ENCODE results near the gene MSANTD3. TPM values are rescaled to one million over a fixed set of nuclear protein-coding genes. Genes with fewer than 3 reads are reported as not detected.

MSANTD3 gene
- total RNA-seq, 1 experiment from 2014 or later: 25.9 TPM

DNA sequence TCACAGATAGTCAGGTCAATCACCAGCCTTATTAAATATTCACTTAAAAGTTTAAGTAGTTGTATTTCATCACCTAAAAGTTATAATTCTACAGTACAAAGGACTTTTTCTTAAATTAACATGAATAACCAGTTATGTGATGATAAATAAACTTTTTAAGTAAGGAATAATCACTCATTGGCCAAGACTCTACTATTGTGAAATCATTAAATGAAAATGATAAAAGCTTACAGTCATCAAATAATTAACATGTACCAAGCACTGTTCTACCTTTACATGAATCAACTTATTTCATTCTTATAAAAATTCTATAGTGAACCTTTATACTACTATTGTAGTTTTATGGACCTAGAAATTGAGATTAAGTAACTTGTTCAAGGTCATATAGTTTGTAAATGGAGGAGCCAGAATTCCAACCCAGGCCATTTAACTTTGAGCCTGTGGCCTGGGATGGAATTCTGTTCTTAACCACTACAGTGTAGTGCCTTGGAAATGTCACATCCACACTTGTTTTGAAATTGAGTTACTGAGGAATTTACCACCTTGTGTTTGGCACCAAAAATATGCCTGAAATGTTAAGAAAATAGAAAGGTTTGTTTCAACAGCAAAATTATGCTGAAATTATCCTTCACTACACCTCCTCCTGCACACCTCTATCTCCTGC lies 32.8 kb upstream of the MSANTD3 start:
- Histone ChIP-seq H3K4me1 (no peaks in the 10 kb centered on the region), H3K9me3 (no peaks in the 10 kb centered on the region), H3K27me3 (replicated peaks; ENCODE audit: control insufficient read depth, insufficient read depth, low read length) (no peaks in the 10 kb centered on the region), H3K4me3 (ENCODE audit: low read depth, low read length) (no peak overlapping the region), H3K36me3 (ENCODE audit: control insufficient read depth, insufficient read depth, low read length) (no peaks in the 10 kb centered on the region)
- no peak overlapping the region for H3K4me3 Mint-ChIP-seq (ENCODE audit: unreplicated experiment)
- H3K36me3 Mint-ChIP-seq (ENCODE audit: insufficient read depth, unreplicated experiment): no peaks in the 10 kb centered on the region
- no peaks in the 10 kb centered on the region for H3K27me3 Mint-ChIP-seq (ENCODE audit: insufficient read depth, unreplicated experiment)
- no peaks in the 10 kb centered on the region for H3K4me1 Mint-ChIP-seq (ENCODE audit: low read depth, unreplicated experiment)
- no peak for DNase-seq
- intact Hi-C loops (cut with micrococcal nuclease; ENCODE audit: unreplicated experiment): no loop called here
- no peak overlapping the region for H3K27ac Mint-ChIP-seq (ENCODE audit: unreplicated experiment)
- TF ChIP-seq, protein P1, sequence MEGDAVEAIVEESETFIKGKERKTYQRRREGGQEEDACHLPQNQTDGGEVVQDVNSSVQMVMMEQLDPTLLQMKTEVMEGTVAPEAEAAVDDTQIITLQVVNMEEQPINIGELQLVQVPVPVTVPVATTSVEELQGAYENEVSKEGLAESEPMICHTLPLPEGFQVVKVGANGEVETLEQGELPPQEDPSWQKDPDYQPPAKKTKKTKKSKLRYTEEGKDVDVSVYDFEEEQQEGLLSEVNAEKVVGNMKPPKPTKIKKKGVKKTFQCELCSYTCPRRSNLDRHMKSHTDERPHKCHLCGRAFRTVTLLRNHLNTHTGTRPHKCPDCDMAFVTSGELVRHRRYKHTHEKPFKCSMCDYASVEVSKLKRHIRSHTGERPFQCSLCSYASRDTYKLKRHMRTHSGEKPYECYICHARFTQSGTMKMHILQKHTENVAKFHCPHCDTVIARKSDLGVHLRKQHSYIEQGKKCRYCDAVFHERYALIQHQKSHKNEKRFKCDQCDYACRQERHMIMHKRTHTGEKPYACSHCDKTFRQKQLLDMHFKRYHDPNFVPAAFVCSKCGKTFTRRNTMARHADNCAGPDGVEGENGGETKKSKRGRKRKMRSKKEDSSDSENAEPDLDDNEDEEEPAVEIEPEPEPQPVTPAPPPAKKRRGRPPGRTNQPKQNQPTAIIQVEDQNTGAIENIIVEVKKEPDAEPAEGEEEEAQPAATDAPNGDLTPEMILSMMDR (IDR thresholded peaks at IDR 0.05; ENCODE audit: insufficient read depth in 1 of 2, low read depth in 1 of 2, low read length in 1 of 2, severe bottlenecking in 1 of 2, unreplicated experiment in 1 of 2): no peak
- ChIA-PET POLR2A (no interaction called here), CTCF (no interaction called here)
- H3K9me3 Mint-ChIP-seq (ENCODE audit: unreplicated experiment): no peaks in the 10 kb centered on the region
- BruUV-seq (replicated peaks): no TSS peak

DNA sequence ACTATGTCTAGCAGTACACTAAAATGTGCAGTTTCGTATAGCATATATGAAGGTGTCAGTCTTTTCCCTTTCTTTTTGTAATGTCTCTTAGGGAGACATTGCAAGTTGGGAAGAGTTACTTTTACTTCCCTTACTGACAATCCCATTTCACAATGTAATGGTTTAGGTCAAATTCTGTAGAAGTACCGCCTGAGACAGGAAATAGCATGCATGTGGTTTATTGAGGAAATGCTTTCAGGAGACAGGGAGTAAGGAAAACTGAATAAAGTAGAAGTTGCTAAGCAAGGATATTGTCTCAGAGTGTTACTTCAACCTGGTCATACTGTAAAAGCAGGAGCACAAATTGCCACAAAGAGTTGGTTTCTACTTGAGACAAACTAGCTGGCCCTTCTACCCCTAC lies 32.1 kb upstream of the MSANTD3 start:
- BruUV-seq (replicated peaks): no TSS peak
- intact Hi-C loops (cut with micrococcal nuclease; ENCODE audit: unreplicated experiment): no loop called here
- Histone ChIP-seq H3K9me3 (no peaks in the 10 kb centered on the region), H3K4me3 (ENCODE audit: low read depth, low read length) (no peak overlapping the region), H3K27me3 (replicated peaks; ENCODE audit: control insufficient read depth, insufficient read depth, low read length) (no peaks in the 10 kb centered on the region), H3K4me1 (no peaks in the 10 kb centered on the region), H3K36me3 (ENCODE audit: control insufficient read depth, insufficient read depth, low read length) (no peaks in the 10 kb centered on the region)
- no peaks in the 10 kb centered on the region for H3K4me1 Mint-ChIP-seq (ENCODE audit: low read depth, unreplicated experiment)
- no peak overlapping the region for H3K4me3 Mint-ChIP-seq (ENCODE audit: unreplicated experiment)
- H3K36me3 Mint-ChIP-seq (ENCODE audit: insufficient read depth, unreplicated experiment): no peaks in the 10 kb centered on the region
- ChIA-PET POLR2A (no interaction called here), CTCF (interaction anchor here (0.7 kb wide), 1 partner anchor 70 kb away, joined by 3 read pairs; no protein-coding TSS in a partner anchor)
- DNase-seq: no peak
- TF ChIP-seq, protein P1 (IDR thresholded peaks at IDR 0.05; ENCODE audit: insufficient read depth in 1 of 2, low read depth in 1 of 2, low read length in 1 of 2, severe bottlenecking in 1 of 2, unreplicated experiment in 1 of 2): no peak
- H3K9me3 Mint-ChIP-seq (ENCODE audit: unreplicated experiment): no peaks in the 10 kb centered on the region
- H3K27ac Mint-ChIP-seq (ENCODE audit: unreplicated experiment): no peak overlapping the region
- no peaks in the 10 kb centered on the region for H3K27me3 Mint-ChIP-seq (ENCODE audit: insufficient read depth, unreplicated experiment)

DNA sequence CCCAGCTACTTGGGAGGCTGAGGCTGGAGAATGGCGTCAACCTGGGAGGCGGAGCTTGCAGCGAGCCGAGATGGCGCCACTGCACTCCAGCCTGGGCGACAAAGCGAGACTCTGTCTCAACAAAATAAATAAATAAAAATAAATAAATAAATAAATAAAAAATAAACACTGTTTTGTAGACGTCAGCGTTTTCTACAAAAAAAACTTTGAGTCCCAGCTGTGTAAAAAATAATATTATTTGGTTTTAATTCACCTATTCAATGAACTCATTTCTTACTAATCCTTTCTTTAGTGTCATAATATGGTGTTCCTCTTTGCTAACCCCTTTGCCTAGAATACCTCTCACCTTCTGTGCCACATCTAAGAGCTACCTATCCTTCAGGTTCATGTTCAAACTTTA lies 30.2 kb upstream of the MSANTD3 start:
- Mint-ChIP-seq H3K4me3 (ENCODE audit: unreplicated experiment) (no peak overlapping the region), H3K27me3 (ENCODE audit: insufficient read depth, unreplicated experiment) (no peaks in the 10 kb centered on the region), H3K4me1 (ENCODE audit: low read depth, unreplicated experiment) (no peaks in the 10 kb centered on the region), H3K9me3 (ENCODE audit: unreplicated experiment) (no peaks in the 10 kb centered on the region), H3K36me3 (ENCODE audit: insufficient read depth, unreplicated experiment) (peaks cover 4% of the 10 kb centered on the region), H3K27ac (ENCODE audit: unreplicated experiment) (no peak overlapping the region)
- POLR2A ChIA-PET: no interaction called here
- Histone ChIP-seq H3K4me3 (ENCODE audit: low read depth, low read length) (no peak overlapping the region), H3K9me3 (no peaks in the 10 kb centered on the region), H3K36me3 (ENCODE audit: control insufficient read depth, insufficient read depth, low read length) (no peaks in the 10 kb centered on the region), H3K4me1 (no peaks in the 10 kb centered on the region), H3K27me3 (replicated peaks; ENCODE audit: control insufficient read depth, insufficient read depth, low read length) (no peaks in the 10 kb centered on the region)
- BruUV-seq (replicated peaks): no TSS peak
- TF ChIP-seq, protein P1 (IDR thresholded peaks at IDR 0.05; ENCODE audit: insufficient read depth in 1 of 2, low read depth in 1 of 2, low read length in 1 of 2, severe bottlenecking in 1 of 2, unreplicated experiment in 1 of 2): no peak
- intact Hi-C loops (cut with micrococcal nuclease; ENCODE audit: unreplicated experiment): no loop called here
- DNase-seq: no peak
- CTCF ChIA-PET: no interaction called here

All from Caco-2 (cell line).